ENCODE results near the gene SNAP47.

DNA sequence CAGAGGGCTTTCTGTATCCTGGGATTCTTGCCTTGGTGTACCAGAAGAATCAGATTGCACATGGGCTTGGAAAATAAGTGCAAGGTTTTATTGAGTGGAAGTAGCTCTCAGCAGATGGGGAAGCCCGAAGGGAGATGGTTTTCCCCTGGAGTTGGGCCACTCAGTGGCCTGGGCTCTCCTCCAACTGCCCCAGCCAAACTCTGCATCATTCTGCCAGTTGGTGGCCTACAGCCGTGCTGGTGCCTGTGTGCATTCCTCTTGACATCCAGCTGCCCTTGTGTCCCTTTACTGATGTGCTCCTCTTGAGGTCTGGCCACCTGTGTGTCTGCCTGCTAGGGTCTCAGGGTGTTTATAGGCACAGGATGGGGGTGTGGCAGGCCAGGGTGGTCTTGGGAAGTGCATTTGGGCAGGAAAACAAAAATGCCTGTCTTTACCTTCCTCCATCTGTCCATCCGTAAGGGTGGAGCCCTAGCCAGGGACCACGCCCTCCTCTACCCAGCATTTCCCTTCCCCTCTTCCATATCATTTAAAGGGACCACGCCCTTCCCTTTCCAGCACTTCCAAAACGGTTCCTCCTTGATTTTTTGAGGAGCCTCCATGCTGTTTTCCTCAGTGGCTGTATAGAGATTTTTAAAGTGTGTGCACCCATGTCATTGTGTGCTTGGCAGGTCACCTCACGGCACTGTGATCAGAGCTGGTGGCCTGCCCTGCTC is 18.9 kb downstream of the SNAP47 start:
- TF ChIP-seq CTCF (IDR thresholded peaks at IDR 0.05; ENCODE audit: insufficient read depth, low read length, poor library complexity, severe bottlenecking) (no peak), EZH2phosphoT487 (conservative IDR thresholded peaks at IDR 0.05; ENCODE audit: low read length) (no peak)
